Astrocyte (in vitro differentiated cells and primary cell): ENCODE measurements around the gene CTTN. TPM values are rescaled to one million over a fixed set of nuclear protein-coding genes. Genes with fewer than 3 reads are reported as not detected.

Experiments used
- DNase-seq: peaks from one replicate; pipeline ENCODE4 v3.0.0-alpha.2; 2010; ENCODE audit warnings: low read depth
- FAIRE-seq: peaks from 2 replicates; lab custom pipeline; 2011; peaks lifted over from hg19 to GRCh38; lab: Jason Lieb, UNC
- H2AFZ ChIP-seq: 2 replicates; pipeline ENCODE4 v1.6.0; 2012; ENCODE audit warnings: low read depth, low read length, inconsistent platforms
- H3K27ac ChIP-seq: 2 replicates; pipeline ENCODE4 v1.5.1; 2011; ENCODE audit warnings: low read depth, low read length, inconsistent platforms
- H3K27me3 ChIP-seq: 2 replicates; pipeline ENCODE4 v1.6.0; 2011; ENCODE audit warnings: low read length, inconsistent platforms; ENCODE audit not compliant: insufficient read depth
- H3K36me3 ChIP-seq: 2 replicates; pipeline ENCODE4 v1.5.1; 2011; ENCODE audit warnings: low read length, inconsistent platforms; ENCODE audit not compliant: insufficient read depth
- H3K4me1 ChIP-seq: 2 replicates; pipeline ENCODE4 v1.5.1; 2011; ENCODE audit warnings: low read length, inconsistent platforms; ENCODE audit not compliant: insufficient read depth
- H3K4me2 ChIP-seq: 2 replicates; pipeline ENCODE4 v1.6.0; 2012; ENCODE audit warnings: low read length, inconsistent platforms
- H3K4me3 ChIP-seq: 2 replicates; pipeline ENCODE4 v1.5.1; 2011; ENCODE audit warnings: low read depth, mild to moderate bottlenecking, low read length, inconsistent platforms; ENCODE audit not compliant: insufficient read depth
- H3K79me2 ChIP-seq: 2 replicates; pipeline ENCODE4 v1.6.0; 2012; ENCODE audit warnings: mild to moderate bottlenecking, low read length, inconsistent platforms; ENCODE audit not compliant: insufficient read depth
- H3K9ac ChIP-seq: 2 replicates; pipeline ENCODE4 v1.6.0; 2012; ENCODE audit warnings: mild to moderate bottlenecking, low read length, inconsistent platforms
- H3K9me3 ChIP-seq: 2 replicates; pipeline ENCODE4 v1.5.1; 2012; ENCODE audit warnings: low read depth, mild to moderate bottlenecking, low read length, inconsistent platforms; ENCODE audit not compliant: insufficient read depth
- H4K20me1 ChIP-seq: 2 replicates; pipeline ENCODE4 v1.6.0; 2012; ENCODE audit warnings: low read length, inconsistent platforms; ENCODE audit not compliant: insufficient read depth
- H3K27ac Mint-ChIP-seq: one replicate; pipeline ENCODE4 v1.8.0; 2021; ENCODE audit warnings: mild to moderate bottlenecking, mixed read lengths; ENCODE audit not compliant: unreplicated experiment
- H3K27me3 Mint-ChIP-seq: one replicate; pipeline ENCODE4 v1.8.0; 2021; ENCODE audit warnings: low read depth, mixed read lengths; ENCODE audit not compliant: unreplicated experiment
- H3K36me3 Mint-ChIP-seq: one replicate; pipeline ENCODE4 v1.8.0; 2021; ENCODE audit warnings: low read depth, mixed read lengths; ENCODE audit not compliant: unreplicated experiment
- H3K4me1 Mint-ChIP-seq: one replicate; pipeline ENCODE4 v1.8.0; 2021; ENCODE audit warnings: low read depth, mixed read lengths; ENCODE audit not compliant: unreplicated experiment
- H3K4me3 Mint-ChIP-seq: one replicate; pipeline ENCODE4 v1.8.0; 2021; ENCODE audit warnings: mild to moderate bottlenecking, moderate library complexity, mixed read lengths; ENCODE audit not compliant: unreplicated experiment
- H3K9me3 Mint-ChIP-seq: one replicate; pipeline ENCODE4 v1.8.0; 2021; ENCODE audit warnings: mild to moderate bottlenecking, mixed read lengths; ENCODE audit not compliant: unreplicated experiment
- EZH2 ChIP-seq: IDR thresholded peaks from 2 replicates; pipeline ENCODE4 v1.6.1; 2012; ENCODE audit warnings: mild to moderate bottlenecking, low read length, inconsistent platforms; ENCODE audit not compliant: insufficient read depth
- total RNA-seq: library from RNA; stranded (reverse); gene quantifications from 2 replicates; pipeline ENCODE4 v1.2.1, GENCODE V29; 2021
- TF ChIP-seq, protein P1 (sequence below): IDR thresholded peaks from 2 replicates; pipeline ENCODE4 v1.5.1; 2011; ENCODE audit warnings: low read depth, mild to moderate bottlenecking, inconsistent platforms, low read length, moderate library complexity; ENCODE audit not compliant: insufficient read depth

CTTN gene
- total RNA-seq, 1 donor from 2014 or later = 344 TPM

DNA sequence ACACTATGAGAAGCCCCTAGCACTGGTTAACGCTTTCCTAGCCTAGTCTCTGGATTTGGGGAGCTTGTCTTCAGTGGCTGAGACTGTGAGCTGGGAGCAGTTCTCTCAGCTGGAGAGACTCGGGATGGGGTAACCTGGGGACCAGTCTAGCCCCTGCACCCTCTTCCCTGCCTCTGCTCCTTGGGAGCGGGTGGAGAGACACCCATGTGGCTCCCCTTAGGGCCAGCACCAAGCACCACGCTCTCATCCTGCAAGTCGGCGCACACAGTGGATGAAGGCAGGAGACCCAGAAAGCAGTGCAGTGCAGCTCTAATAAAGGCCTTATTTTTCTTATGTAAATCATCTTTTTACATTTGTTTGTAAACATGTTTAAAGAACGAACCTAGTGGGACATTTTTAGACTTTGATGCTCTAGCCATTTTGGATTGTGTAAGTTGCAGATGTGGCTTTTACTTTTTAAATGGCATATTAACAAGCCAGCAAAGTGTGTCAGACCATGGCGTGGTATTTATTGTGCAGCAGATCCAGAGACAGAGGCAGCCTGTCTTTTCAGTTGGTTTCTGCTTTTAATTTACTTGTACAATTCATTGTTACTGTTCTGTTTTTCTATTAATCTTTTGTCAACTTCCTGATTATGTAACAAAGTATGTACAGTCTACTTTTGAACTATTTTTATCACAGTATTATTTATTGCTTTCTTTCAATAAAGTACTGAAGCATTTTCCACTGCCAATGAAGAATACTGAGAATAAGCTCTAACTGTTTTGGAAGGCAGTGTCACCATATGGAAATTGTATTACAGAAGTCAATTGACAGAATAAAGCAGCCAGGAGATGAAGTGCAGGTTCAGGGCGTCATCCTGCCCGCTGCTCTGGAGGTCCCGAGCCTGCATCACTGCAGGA is 14.4 kb upstream of the CTTN start:
- peaks cover 14% of the 10 kb centered on the region for H3K4me1 Mint-ChIP-seq
- DNase-seq = no peak
- H2AFZ ChIP-seq = no peak overlapping the region
- no peak overlapping the region for H3K27ac Mint-ChIP-seq
- peaks cover 3% of the 10 kb centered on the region for H3K79me2 ChIP-seq
- H4K20me1 ChIP-seq = peaks cover 13% of the 10 kb centered on the region
- H3K9ac ChIP-seq = no peak overlapping the region
- TF ChIP-seq EZH2 = no peak
- no peaks in the 10 kb centered on the region for H3K9me3 ChIP-seq
- H3K36me3 ChIP-seq = peaks cover 15% of the 10 kb centered on the region
- H3K36me3 Mint-ChIP-seq = peaks cover 14% of the 10 kb centered on the region
- no peak overlapping the region for H3K4me3 ChIP-seq
- no peaks in the 10 kb centered on the region for H3K27me3 ChIP-seq
- FAIRE-seq = no peak
- no peak overlapping the region for H3K27ac ChIP-seq
- H3K9me3 Mint-ChIP-seq = no peaks in the 10 kb centered on the region
- peaks cover 14% of the 10 kb centered on the region for H3K4me1 ChIP-seq
- no peak overlapping the region for H3K4me2 ChIP-seq
- H3K4me3 Mint-ChIP-seq = no peak overlapping the region
- H3K27me3 Mint-ChIP-seq = no peaks in the 10 kb centered on the region

GRCh38 chr11:70384566-70385152 is 13.7 kb upstream of the CTTN start:
- Histone ChIP-seq H2AFZ (no peak overlapping the region), H3K27me3 (no peaks in the 10 kb centered on the region), H3K9ac (no peak overlapping the region), H3K4me3 (no peak overlapping the region), H4K20me1 (peaks cover 17% of the 10 kb centered on the region), H3K9me3 (no peaks in the 10 kb centered on the region), H3K36me3 (peaks cover 11% of the 10 kb centered on the region), H3K79me2 (peaks cover 5% of the 10 kb centered on the region), H3K4me2 (no peak overlapping the region), H3K27ac (no peak overlapping the region), H3K4me1 (peaks cover 14% of the 10 kb centered on the region)
- DNase-seq (no peak), FAIRE-seq (no peak)
- Mint-ChIP-seq H3K36me3 (peaks cover 14% of the 10 kb centered on the region), H3K4me1 (peaks cover 18% of the 10 kb centered on the region), H3K9me3 (no peaks in the 10 kb centered on the region), H3K27me3 (no peaks in the 10 kb centered on the region), H3K27ac (no peak overlapping the region), H3K4me3 (no peak overlapping the region)
- TF ChIP-seq, protein P1, sequence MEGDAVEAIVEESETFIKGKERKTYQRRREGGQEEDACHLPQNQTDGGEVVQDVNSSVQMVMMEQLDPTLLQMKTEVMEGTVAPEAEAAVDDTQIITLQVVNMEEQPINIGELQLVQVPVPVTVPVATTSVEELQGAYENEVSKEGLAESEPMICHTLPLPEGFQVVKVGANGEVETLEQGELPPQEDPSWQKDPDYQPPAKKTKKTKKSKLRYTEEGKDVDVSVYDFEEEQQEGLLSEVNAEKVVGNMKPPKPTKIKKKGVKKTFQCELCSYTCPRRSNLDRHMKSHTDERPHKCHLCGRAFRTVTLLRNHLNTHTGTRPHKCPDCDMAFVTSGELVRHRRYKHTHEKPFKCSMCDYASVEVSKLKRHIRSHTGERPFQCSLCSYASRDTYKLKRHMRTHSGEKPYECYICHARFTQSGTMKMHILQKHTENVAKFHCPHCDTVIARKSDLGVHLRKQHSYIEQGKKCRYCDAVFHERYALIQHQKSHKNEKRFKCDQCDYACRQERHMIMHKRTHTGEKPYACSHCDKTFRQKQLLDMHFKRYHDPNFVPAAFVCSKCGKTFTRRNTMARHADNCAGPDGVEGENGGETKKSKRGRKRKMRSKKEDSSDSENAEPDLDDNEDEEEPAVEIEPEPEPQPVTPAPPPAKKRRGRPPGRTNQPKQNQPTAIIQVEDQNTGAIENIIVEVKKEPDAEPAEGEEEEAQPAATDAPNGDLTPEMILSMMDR = no peak
- no peak for TF ChIP-seq EZH2

DNA sequence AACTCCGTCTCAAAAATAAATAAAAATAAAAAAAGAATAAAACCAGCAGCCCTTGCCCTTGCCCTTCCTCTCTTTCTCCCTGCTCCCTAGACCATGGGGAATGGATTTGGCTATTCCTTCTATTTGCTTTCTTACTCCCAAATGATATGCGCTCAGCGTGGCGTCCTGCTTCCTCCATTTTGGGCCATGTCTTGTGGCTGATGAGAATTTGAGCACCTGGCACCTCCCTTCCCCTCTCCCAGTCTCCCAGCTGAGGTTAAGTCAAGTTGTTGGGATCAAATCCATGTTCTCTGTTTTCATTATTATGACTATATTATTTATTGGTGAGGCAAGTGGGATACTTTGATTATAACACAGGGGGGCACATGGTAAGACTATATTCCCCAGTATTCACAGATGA is 10.8 kb upstream of the CTTN start:
- no peaks in the 10 kb centered on the region for H3K9me3 Mint-ChIP-seq
- H3K36me3 Mint-ChIP-seq = peaks cover 10% of the 10 kb centered on the region
- H3K4me3 Mint-ChIP-seq = no peak overlapping the region
- Histone ChIP-seq H4K20me1 (peaks cover 24% of the 10 kb centered on the region), H3K4me1 (peaks cover 3% of the 10 kb centered on the region), H3K4me2 (no peak overlapping the region), H3K27ac (no peak overlapping the region), H3K4me3 (no peak overlapping the region), H3K36me3 (peaks cover 6% of the 10 kb centered on the region), H3K79me2 (peaks cover 7% of the 10 kb centered on the region), H3K27me3 (no peaks in the 10 kb centered on the region), H2AFZ (no peak overlapping the region), H3K9ac (no peak overlapping the region), H3K9me3 (no peaks in the 10 kb centered on the region)
- TF ChIP-seq, protein P1 = no peak
- no peak for TF ChIP-seq EZH2
- no peak for FAIRE-seq
- no peaks in the 10 kb centered on the region for H3K27me3 Mint-ChIP-seq
- DNase-seq = no peak
- no peak overlapping the region for H3K27ac Mint-ChIP-seq
- peaks cover 15% of the 10 kb centered on the region for H3K4me1 Mint-ChIP-seq
